SK-N-SH (cell line): ENCODE data around the gene ELANE. TPM values are rescaled to one million over a fixed set of nuclear protein-coding genes. Genes with fewer than 3 reads are reported as not detected.

Experiments used
- CTCF ChIA-PET: fragments of 300-600, 350-600 bp; formaldehyde crosslinking; extraction: SDS; loops from one replicate; lab custom pipeline; 2021; lab: Yijun Ruan, JAX
- POLR2A ChIA-PET: fragments of 350-600 bp; sonication (Branson Sonifier 250); formaldehyde crosslinking; extraction: SDS; loops from one replicate; lab custom pipeline; 2020; ENCODE audit warnings: antibody characterized with exemption, inconsistent platforms; lab: Yijun Ruan, JAX
- DNase-seq: peaks from one replicate; pipeline ENCODE4 v3.0.0; 2012
- H2AFZ ChIP-seq: fragments of 200-600 bp; sonication (generic); 2 replicates; pipeline ENCODE4 v1.8.1; 2016; ENCODE audit warnings: antibody characterized with exemption, mild to moderate bottlenecking, low read depth
- H3F3A ChIP-seq: fragments of 200-600 bp; sonication (generic); replicated peaks from 2 replicates; pipeline ENCODE3; 2016; ENCODE audit warnings: antibody characterized with exemption, mild to moderate bottlenecking; ENCODE audit not compliant: insufficient read depth
- H3K27ac ChIP-seq, 2 experiments: fragments of 200-500 bp in 1 of 2; fragments of 200-600 bp in 1 of 2; sonication (Bioruptor generic) in 1 of 2; sonication (generic), shearing (Covaris generic) in 1 of 2; 2 replicates each; pipeline versions ENCODE4 v1.5.1 to v1.6.1; 2014 to 2016; ENCODE audit warnings: low read depth in 2 of 2, inconsistent platforms in 1 of 2, low read length in 1 of 2, mild to moderate bottlenecking in 1 of 2, mixed read lengths in 1 of 2
- H3K27me3 ChIP-seq: fragments of 200-600 bp; sonication (generic), shearing (Covaris generic); 2 replicates; pipeline ENCODE4 v1.6.1; 2016; ENCODE audit warnings: mixed run types; ENCODE audit not compliant: insufficient read depth
- H3K36me3 ChIP-seq, 2 experiments: fragments of 200-500 bp in 1 of 2; fragments of 200-600 bp in 1 of 2; sonication (Bioruptor generic) in 1 of 2; sonication (generic) in 1 of 2; replicated peaks in 1 of 2; 2 replicates each; pipeline versions ENCODE3 to v1.5.1; 2014 to 2016; ENCODE audit warnings: low read length in 1 of 2, mild to moderate bottlenecking in 1 of 2; ENCODE audit not compliant: insufficient read depth in 2 of 2, control insufficient read depth in 1 of 2
- H3K4me1 ChIP-seq, 2 experiments: fragments of 200-500 bp in 1 of 2; fragments of 200-600 bp in 1 of 2; sonication (Bioruptor generic) in 1 of 2; sonication (generic), shearing (Covaris generic) in 1 of 2; 2 replicates each; pipeline versions ENCODE4 v1.5.1 to v1.6.1; 2014 to 2016; ENCODE audit warnings: low read depth in 1 of 2, low read length in 1 of 2, mixed run types in 1 of 2; ENCODE audit not compliant: insufficient read depth in 2 of 2, control insufficient read depth in 1 of 2
- H3K4me2 ChIP-seq: fragments of 200-600 bp; sonication (generic), shearing (Covaris generic); 2 replicates; pipeline ENCODE4 v1.6.1; 2017; ENCODE audit warnings: mixed run types
- H3K4me3 ChIP-seq, 2 experiments: fragments of 200-500 bp in 1 of 2; fragments of 200-600 bp in 1 of 2; sonication (Bioruptor generic) in 1 of 2; sonication (generic), shearing (Covaris generic) in 1 of 2; 2 replicates each; pipeline versions ENCODE4 v1.5.1 to v1.8.1; 2014 to 2016; ENCODE audit warnings: low read depth in 2 of 2, inconsistent platforms in 1 of 2, low read length in 1 of 2, mild to moderate bottlenecking in 1 of 2, mixed read lengths in 1 of 2, moderate library complexity in 1 of 2
- H3K79me2 ChIP-seq: fragments of 200-600 bp; sonication (generic); 2 replicates; pipeline ENCODE4 v1.8.1; 2017; ENCODE audit warnings: mild to moderate bottlenecking; ENCODE audit not compliant: insufficient read depth
- H3K9ac ChIP-seq: fragments of 200-600 bp; sonication (generic); 2 replicates; pipeline ENCODE4 v1.6.1; 2017; ENCODE audit warnings: mixed run types
- H3K9me2 ChIP-seq: fragments of 200-600 bp; sonication (generic); 2 replicates; pipeline ENCODE4 v1.6.1; 2017; ENCODE audit warnings: mixed run types
- H3K9me3 ChIP-seq: fragments of 200-600 bp; sonication (generic); 2 replicates; pipeline ENCODE4 v1.6.1; 2017; ENCODE audit warnings: mixed run types, mild to moderate bottlenecking, moderate library complexity
- H4K20me1 ChIP-seq: fragments of 200-600 bp; sonication (generic); 2 replicates; pipeline ENCODE4 v1.6.1; 2017; ENCODE audit warnings: mild to moderate bottlenecking, mixed run types; ENCODE audit not compliant: insufficient read depth
- ELF1 ChIP-seq: IDR thresholded peaks from 2 replicates; pipeline ENCODE4 v1.4.0; 2012
- FOSL2 ChIP-seq: IDR thresholded peaks from 2 replicates; pipeline ENCODE4 v1.4.0; 2012; ENCODE audit warnings: low read depth, mild to moderate bottlenecking, moderate library complexity, borderline replicate concordance
- FOXJ3 ChIP-seq: sonication (generic); formaldehyde crosslinking; IDR thresholded peaks from 2 replicates; pipeline ENCODE4 v1.5.1; 2020; ENCODE audit warnings: mild to moderate bottlenecking, missing genetic modification reagents
- GATA2 ChIP-seq: sonication (generic); formaldehyde crosslinking; IDR thresholded peaks from 2 replicates; pipeline ENCODE4 v1.5.0; 2020; ENCODE audit warnings: mild to moderate bottlenecking, missing genetic modification reagents
- JUND ChIP-seq: IDR thresholded peaks from 2 replicates; pipeline ENCODE4 v1.4.0; 2012
- TEAD4 ChIP-seq: IDR thresholded peaks from 2 replicates; pipeline ENCODE4 v1.4.0; 2012; ENCODE audit warnings: mild to moderate bottlenecking, borderline replicate concordance; ENCODE audit not compliant: insufficient read depth
- WGBS: methylation state at CpG from one replicate; pipeline ENCODE4 v1.1.6; 2017; ENCODE audit warnings: low lambda C conversion rate; 5-methylcytosine and 5-hydroxymethylcytosine counted together
- polyA plus RNA-seq, 3 experiments: library from polyadenylated mRNA; depleted of rRNA; stranded (reverse); fragments of >200 nt; gene quantifications; 2 replicates each; pipeline ENCODE4 v1.2.3, GENCODE V29; 2012
- TF ChIP-seq, protein P1 (sequence below): fragments of 200-600 bp; sonication (generic); IDR thresholded peaks from 2 replicates; pipeline ENCODE4 v1.6.1; 2017; ENCODE audit warnings: antibody characterized with exemption, mild to moderate bottlenecking, moderate library complexity
- TF ChIP-seq, protein P2 (sequence below): fragments of 150-350 bp; IDR thresholded peaks from 2 replicates; pipeline ENCODE4 v1.6.1; 2017; ENCODE audit warnings: antibody characterized with exemption, low read length, low read depth, borderline replicate concordance
- TF ChIP-seq, protein P3 (sequence below): fragments of 150-350 bp; IDR thresholded peaks from 2 replicates; pipeline ENCODE4 v1.6.1; 2016; ENCODE audit warnings: mild to moderate bottlenecking, low read depth, low read length
- TF ChIP-seq, protein P4 (sequence below): IDR thresholded peaks from 2 replicates; pipeline ENCODE4 v1.4.0; 2012; ENCODE audit warnings: low read depth, borderline replicate concordance

Gene ELANE
- polyA plus RNA-seq, 1 of the 3 experiments (the other 2 are of a cell fraction): not detected

DNA sequence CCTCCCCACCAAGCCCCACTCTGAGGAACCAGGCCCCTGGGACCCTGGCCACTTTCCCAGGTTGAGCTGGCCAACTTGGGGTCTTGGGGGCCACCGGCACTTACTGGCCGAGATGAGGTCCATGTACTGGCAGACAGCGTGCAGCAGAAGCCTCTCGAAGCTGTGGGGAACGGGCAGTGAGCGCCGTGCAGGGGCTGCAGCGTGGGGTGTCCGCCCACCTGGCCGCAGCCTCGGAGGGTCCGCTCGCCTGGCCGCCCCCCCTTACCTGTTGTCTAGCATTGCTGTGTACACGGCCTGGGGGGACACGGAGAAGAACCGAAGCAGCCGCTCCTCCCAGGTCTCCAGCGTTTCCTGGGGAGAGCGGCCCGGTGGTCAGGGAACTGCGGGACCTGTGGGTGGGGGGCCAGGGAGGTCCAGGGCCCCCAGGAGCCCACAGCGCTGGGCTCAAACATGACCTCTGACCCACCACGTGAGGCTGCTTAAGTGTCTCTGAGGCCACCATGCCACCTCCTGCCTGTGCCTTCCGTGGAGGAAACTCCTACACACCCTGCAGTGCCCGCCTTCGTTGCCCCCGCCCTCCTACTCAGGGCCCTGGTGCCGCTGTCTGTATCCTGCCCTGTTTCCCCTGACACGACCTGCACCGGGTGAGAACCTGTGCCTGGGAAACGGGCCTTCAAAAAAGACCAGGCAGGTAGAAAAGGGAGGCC, 47.4 kb downstream of the ELANE start:
- ChIA-PET CTCF (interaction anchor here (0.6 kb wide), 1 partner anchor 236 kb away, joined by 4 read pairs; no protein-coding TSS in a partner anchor), POLR2A (no interaction called here)
- peaks cover 19% of the 10 kb centered on the region; the same call in 1 of the 2 replicates for H4K20me1 ChIP-seq
- H3K9ac ChIP-seq: no peak overlapping the region
- peaks cover 26% of the 10 kb centered on the region for H3K79me2 ChIP-seq
- peaks cover 0 to 19% of the 10 kb centered on the region in 2 experiments for H3K36me3 ChIP-seq
- no peaks in the 10 kb centered on the region for H3K9me2 ChIP-seq
- peaks cover 6% of the 10 kb centered on the region for H3F3A ChIP-seq
- H3K27ac ChIP-seq: no peak overlapping the region
- H2AFZ ChIP-seq: no peak overlapping the region
- no peak for DNase-seq
- TF ChIP-seq, protein P1, sequence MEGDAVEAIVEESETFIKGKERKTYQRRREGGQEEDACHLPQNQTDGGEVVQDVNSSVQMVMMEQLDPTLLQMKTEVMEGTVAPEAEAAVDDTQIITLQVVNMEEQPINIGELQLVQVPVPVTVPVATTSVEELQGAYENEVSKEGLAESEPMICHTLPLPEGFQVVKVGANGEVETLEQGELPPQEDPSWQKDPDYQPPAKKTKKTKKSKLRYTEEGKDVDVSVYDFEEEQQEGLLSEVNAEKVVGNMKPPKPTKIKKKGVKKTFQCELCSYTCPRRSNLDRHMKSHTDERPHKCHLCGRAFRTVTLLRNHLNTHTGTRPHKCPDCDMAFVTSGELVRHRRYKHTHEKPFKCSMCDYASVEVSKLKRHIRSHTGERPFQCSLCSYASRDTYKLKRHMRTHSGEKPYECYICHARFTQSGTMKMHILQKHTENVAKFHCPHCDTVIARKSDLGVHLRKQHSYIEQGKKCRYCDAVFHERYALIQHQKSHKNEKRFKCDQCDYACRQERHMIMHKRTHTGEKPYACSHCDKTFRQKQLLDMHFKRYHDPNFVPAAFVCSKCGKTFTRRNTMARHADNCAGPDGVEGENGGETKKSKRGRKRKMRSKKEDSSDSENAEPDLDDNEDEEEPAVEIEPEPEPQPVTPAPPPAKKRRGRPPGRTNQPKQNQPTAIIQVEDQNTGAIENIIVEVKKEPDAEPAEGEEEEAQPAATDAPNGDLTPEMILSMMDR: no peak
- TF ChIP-seq, protein P2, sequence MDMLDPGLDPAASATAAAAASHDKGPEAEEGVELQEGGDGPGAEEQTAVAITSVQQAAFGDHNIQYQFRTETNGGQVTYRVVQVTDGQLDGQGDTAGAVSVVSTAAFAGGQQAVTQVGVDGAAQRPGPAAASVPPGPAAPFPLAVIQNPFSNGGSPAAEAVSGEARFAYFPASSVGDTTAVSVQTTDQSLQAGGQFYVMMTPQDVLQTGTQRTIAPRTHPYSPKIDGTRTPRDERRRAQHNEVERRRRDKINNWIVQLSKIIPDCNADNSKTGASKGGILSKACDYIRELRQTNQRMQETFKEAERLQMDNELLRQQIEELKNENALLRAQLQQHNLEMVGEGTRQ: no peak
- TF ChIP-seq FOXJ3: no peak
- TF ChIP-seq, protein P3, sequence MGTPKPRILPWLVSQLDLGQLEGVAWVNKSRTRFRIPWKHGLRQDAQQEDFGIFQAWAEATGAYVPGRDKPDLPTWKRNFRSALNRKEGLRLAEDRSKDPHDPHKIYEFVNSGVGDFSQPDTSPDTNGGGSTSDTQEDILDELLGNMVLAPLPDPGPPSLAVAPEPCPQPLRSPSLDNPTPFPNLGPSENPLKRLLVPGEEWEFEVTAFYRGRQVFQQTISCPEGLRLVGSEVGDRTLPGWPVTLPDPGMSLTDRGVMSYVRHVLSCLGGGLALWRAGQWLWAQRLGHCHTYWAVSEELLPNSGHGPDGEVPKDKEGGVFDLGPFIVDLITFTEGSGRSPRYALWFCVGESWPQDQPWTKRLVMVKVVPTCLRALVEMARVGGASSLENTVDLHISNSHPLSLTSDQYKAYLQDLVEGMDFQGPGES: no peak
- TF ChIP-seq, all 33 proteins: peak for 0
- no peaks in the 10 kb centered on the region for H3K27me3 ChIP-seq
- H3K9me3 ChIP-seq: no peaks in the 10 kb centered on the region
- no peak overlapping the region for H3K4me3 ChIP-seq
- 88% methylated on average over 20 of the region's 32 CpGs for WGBS
- H3K4me1 ChIP-seq: no peaks in the 10 kb centered on the region; a peak in 1 of 4 replicates
- H3K4me2 ChIP-seq: no peak overlapping the region

DNA sequence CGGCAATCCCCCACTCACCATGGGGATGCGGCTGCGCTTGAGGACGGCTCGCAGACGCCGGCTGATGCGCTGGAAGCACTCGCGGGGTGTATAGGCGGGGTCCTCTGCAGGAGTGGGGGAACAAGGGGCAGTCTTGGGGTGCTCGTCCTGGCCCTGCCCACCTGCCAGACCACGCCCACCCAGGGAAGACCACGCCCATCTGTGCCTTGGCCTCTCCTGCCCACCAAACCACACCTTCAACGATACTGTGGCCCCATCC, 47.9 kb downstream of the ELANE start:
- 98% methylated on average over 10 of the region's 15 CpGs for WGBS

More for the DNA sequence above, 47.9 kb downstream of the ELANE start:
- no peak overlapping the region for H3K4me2 ChIP-seq
- H3F3A ChIP-seq: peaks cover 4% of the 10 kb centered on the region
- no peak for DNase-seq
- CTCF ChIA-PET: interaction anchor here (0.6 kb wide), 1 partner anchor 236 kb away, joined by 4 read pairs; no protein-coding TSS in a partner anchor
- TF ChIP-seq ELF1 (no peak), JUND (no peak), FOSL2 (no peak), TEAD4 (no peak), GATA2 (CRISPR knock-in tag) (no peak), FOXJ3 (no peak)
- TF ChIP-seq, protein P4, sequence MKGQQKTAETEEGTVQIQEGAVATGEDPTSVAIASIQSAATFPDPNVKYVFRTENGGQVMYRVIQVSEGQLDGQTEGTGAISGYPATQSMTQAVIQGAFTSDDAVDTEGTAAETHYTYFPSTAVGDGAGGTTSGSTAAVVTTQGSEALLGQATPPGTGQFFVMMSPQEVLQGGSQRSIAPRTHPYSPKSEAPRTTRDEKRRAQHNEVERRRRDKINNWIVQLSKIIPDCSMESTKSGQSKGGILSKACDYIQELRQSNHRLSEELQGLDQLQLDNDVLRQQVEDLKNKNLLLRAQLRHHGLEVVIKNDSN: no peak
- TF ChIP-seq, protein P3: no peak
- H3K9me3 ChIP-seq: no peaks in the 10 kb centered on the region
- peaks cover 0 to 19% of the 10 kb centered on the region in 2 experiments for H3K36me3 ChIP-seq
- POLR2A ChIA-PET: no interaction called here
- no peaks in the 10 kb centered on the region for H3K27me3 ChIP-seq
- H3K9ac ChIP-seq: no peak overlapping the region
- H4K20me1 ChIP-seq: peaks cover 24% of the 10 kb centered on the region; the same call in 1 of the 2 replicates
- H3K4me1 ChIP-seq: no peaks in the 10 kb centered on the region; a peak in 1 of 4 replicates
- H3K4me3 ChIP-seq: no peak overlapping the region
- H3K79me2 ChIP-seq: peaks cover 31% of the 10 kb centered on the region
- H3K9me2 ChIP-seq: no peaks in the 10 kb centered on the region
- no peak overlapping the region for H2AFZ ChIP-seq
- no peak overlapping the region for H3K27ac ChIP-seq
